Effector memory CD4-positive, alpha-beta T cell (primary cell): ENCODE measurements around the gene ADM2.

Source experiments
- DNase-seq, 3 donors: peaks; one replicate each; pipeline ENCODE4 v3.0.0-alpha.2; 2020
- H3K27ac ChIP-seq: 2 replicates; pipeline ENCODE4 v1.7.0; 2013; ENCODE audit warnings: mild to moderate bottlenecking, low read length, moderate library complexity; ENCODE audit not compliant: insufficient read depth, poor library complexity, severe bottlenecking
- H3K27me3 ChIP-seq: replicated peaks from 2 replicates; pipeline ENCODE4 v1.7.0; 2013; ENCODE audit warnings: mild to moderate bottlenecking, low read length; ENCODE audit not compliant: insufficient read depth, control insufficient read depth, poor library complexity, severe bottlenecking
- H3K36me3 ChIP-seq: 2 replicates; pipeline ENCODE4 v1.7.0; 2013; ENCODE audit warnings: mild to moderate bottlenecking, low read length, moderate library complexity; ENCODE audit not compliant: control insufficient read depth, insufficient read depth
- H3K4me1 ChIP-seq: 2 replicates; pipeline ENCODE4 v1.7.0; 2013; ENCODE audit warnings: low read length, mild to moderate bottlenecking; ENCODE audit not compliant: control insufficient read depth, insufficient read depth, poor library complexity, severe bottlenecking
- H3K4me3 ChIP-seq: 2 replicates; pipeline ENCODE4 v1.7.0; 2013; ENCODE audit warnings: low read length, low read depth, mild to moderate bottlenecking; ENCODE audit not compliant: insufficient read depth, poor library complexity, severe bottlenecking
- H3K9me3 ChIP-seq: 2 replicates; pipeline ENCODE4 v1.7.0; 2013; ENCODE audit warnings: mild to moderate bottlenecking, low read length, moderate library complexity; ENCODE audit not compliant: control insufficient read depth

The ADM2 gene

DNA sequence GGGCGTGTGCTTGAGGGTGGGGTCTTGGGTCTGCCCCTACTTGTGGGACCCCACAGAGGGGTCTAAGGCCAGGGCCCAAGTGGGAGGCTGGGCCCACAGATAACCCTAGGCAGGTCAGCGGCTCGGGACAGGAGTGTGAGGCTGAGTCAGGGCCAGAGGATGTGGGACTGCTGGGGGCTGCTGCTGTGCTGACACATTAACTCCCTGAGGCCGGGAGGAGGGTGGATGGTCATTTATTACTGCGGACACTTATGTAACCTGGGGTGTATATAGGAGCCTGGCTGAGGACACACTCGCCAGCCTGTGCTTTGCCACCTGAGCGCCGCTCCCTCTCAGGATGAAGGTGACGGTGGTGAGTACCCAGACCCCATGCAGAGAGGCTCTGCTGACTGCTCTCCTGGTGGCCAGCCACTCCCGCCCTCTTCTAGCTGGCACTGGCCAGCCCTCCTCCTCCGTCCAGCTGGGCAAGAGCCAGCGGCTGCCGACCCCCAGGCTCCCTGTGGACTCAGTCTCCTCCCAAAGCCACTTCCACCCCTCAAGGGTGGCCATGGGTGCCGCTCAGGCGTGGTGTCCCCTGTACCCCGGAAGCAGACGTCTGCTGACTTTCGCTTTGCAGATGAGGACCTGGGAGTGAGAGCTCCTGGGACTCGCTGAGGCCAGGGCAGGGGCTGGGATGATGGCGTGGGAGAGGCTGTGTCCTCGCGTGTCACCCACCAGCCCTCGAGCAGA is 5.4 kb downstream of the ADM2 start, which contains the start of gene MIOX:
MIOX (plus strand) TSS at position 299 of the 729 bp plus-strand sequence; CDS start at position 338, 39 bp downstream.
- H3K4me1 ChIP-seq = peaks cover 14% of the 10 kb centered on the region
- no peak within 1 kb of the TSS for H3K4me3 ChIP-seq
- H3K9me3 ChIP-seq = no peaks in the 10 kb centered on the region
- H3K27me3 ChIP-seq = no peaks in the 10 kb centered on the region
- no peak for DNase-seq
- H3K36me3 ChIP-seq = no peaks in the 10 kb centered on the region
- no peak within 1 kb of the TSS for H3K27ac ChIP-seq

DNA sequence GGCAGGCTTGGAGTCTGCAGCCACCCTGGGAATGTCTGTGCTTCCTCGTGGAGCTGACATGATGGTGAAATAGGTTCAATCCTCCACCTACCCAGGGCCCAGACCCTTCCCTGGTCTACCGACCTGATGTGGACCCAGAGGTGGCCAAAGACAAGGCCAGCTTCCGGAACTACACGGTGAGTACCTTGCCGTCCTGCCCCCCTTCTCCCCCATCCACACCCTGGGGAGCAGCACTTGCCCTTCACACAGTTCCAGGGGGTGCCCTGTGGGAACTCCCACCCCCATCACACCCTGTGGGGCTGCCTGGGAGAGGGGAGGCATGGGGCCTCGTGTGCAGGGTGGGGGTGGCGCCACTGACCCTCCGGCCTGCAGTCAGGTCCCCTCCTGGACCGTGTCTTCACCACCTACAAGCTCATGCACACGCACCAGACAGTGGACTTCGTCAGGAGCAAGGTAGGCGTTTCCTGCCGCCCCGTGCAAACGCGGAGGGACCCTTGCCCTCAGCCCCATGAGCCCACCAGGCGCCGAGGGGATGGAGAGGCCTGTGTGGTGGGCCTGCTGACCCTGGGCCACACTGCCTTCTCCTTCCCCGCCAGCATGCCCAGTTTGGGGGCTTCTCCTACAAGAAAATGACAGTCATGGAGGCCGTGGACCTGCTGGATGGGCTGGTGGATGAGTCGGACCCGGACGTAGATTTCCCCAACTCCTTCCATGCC is 6.1 kb downstream of the ADM2 start:
- no peak for DNase-seq
- H3K9me3 ChIP-seq = no peaks in the 10 kb centered on the region
- H3K4me1 ChIP-seq = peaks cover 6% of the 10 kb centered on the region
- no peaks in the 10 kb centered on the region for H3K36me3 ChIP-seq
- H3K27ac ChIP-seq = no peak overlapping the region
- no peak overlapping the region for H3K4me3 ChIP-seq
- no peaks in the 10 kb centered on the region for H3K27me3 ChIP-seq

DNA sequence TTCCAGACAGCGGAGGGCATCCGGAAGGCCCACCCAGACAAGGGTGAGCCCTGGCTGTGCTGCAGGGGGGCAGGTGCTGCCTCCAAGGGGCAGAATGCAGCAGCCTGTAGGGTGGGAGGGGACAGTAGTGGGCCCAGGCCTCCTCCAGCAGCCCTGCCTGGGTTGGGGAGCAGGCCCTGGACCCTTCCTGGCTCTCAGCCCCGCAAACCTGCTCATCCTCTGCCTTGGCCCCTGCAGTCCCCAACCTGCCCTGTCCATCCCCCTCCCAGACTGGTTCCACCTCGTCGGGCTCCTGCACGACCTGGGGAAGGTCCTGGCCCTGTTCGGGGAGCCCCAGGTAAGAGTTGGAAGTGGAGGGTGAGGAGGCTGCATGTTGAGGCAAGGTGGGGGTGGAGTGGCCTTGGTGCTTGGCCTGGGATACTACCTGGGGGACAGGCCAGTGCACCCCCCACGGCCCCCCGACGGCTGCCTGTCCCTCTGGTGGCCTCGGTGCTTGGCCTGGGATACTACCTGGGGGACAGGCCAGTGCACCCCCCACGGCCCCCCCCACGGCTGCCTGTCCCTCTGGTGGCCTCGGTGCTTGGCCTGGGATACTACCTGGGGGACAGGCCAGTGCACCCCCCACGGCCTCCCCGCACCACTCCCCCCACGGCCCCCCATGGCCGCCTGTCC is 6.8 kb downstream of the ADM2 start:
- H3K4me3 ChIP-seq = no peak overlapping the region
- H3K4me1 ChIP-seq = peaks cover 5% of the 10 kb centered on the region
- H3K9me3 ChIP-seq = no peaks in the 10 kb centered on the region
- no peak for DNase-seq
- no peaks in the 10 kb centered on the region for H3K36me3 ChIP-seq
- no peaks in the 10 kb centered on the region for H3K27me3 ChIP-seq
- no peak overlapping the region for H3K27ac ChIP-seq

DNA sequence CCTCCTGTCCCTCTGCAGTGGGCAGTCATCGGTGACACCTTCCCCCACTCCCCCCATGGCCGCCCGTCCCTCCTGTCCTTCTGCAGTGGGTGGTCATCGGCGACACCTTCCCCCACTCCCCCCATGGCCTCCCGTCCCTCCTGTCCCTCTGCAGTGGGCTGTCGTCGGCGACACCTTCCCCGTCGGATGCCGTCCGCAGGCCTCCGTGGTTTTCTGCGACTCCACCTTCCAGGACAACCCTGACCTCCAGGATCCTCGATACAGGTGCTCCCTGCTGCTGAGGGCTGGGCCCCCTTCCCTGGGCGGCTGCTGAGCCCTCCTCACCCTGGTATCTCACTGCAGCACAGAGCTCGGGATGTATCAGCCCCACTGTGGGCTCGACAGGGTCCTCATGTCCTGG is 7.5 kb downstream of the ADM2 start:
- Histone ChIP-seq H3K4me3 (no peak overlapping the region), H3K9me3 (no peaks in the 10 kb centered on the region), H3K4me1 (peaks cover 5% of the 10 kb centered on the region), H3K36me3 (no peaks in the 10 kb centered on the region), H3K27me3 (no peaks in the 10 kb centered on the region), H3K27ac (no peak overlapping the region)
- DNase-seq = no peak

DNA sequence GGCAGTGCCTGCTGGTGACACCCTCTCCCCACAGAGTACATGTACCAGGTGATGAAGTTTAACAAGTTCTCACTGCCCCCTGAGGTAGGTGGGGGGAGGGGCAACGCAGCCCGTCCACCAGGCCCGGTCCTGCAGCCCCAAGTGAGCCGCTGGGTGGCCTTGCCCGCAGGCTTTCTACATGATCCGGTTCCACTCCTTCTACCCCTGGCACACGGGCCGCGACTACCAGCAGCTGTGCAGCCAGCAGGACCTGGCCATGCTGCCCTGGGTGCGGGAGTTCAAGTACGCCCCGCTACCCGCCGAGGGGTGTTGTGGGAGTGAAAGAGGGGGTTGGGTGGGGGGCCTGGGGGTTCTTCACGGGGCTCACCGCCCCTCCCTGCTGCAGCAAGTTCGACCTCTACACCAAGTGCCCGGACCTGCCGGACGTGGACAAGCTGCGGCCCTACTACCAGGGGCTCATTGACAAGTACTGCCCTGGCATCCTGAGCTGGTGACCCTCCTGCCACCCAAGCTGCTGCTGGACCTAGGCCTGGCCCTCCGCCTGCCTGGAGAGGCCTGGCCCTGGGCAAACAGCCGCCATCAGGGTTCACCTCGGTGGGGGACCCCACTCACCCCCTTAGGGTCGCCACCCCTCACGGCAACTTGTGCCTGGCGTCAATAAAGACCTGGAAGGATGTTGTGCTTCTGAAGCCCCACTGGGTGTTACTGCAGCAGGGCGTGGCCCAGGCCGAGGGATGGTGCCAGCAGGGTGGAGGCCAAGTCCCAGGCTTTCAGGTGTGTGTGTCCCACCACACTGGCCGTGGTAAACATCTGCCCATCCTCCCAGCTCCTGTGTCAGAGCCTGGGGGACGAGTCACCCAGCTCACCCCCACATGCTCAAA is 8.3 kb downstream of the ADM2 start:
- Histone ChIP-seq H3K4me1 (peaks cover 5% of the 10 kb centered on the region), H3K27ac (no peak overlapping the region), H3K27me3 (no peaks in the 10 kb centered on the region), H3K9me3 (no peaks in the 10 kb centered on the region), H3K4me3 (no peak overlapping the region), H3K36me3 (no peaks in the 10 kb centered on the region)
- no peak for DNase-seq

DNA sequence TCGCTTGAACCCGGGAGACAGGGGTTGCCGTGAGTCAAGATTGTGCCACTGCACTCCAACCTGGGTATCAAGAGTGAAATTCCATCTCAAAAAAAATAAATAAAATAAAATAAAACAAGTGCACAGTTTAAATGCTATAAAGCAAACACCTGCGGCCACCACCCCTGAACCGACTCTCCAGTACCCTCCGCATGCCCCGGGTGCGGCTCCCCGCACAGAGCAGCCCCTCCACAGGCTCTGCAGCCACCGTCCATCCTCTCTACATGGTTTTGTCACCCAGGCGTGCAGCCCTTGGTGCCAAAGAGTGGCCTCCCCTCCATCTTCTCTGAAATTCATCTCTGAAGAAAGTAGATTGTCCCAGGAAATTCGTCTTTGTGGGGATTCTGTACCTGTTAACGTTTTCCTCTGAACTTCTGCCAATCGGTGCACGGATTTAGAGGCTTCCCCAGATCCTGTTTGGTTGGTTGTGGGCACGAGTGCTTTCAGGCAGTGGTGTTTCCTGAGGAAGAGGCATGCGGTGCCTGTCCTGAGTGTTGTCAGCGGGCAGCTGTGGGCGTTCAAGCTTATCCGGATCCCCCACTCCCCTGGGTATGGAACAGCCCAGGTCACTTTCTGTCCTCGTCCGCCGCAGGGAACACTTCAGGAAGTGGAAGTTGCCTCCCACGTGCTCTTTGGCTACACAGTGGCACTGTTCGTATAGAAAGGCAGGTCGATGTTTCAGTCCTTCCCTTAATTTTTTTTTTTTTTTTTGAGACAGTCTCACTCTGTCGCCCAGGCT is 9.4 kb downstream of the ADM2 start:
- Histone ChIP-seq H3K36me3 (no peaks in the 10 kb centered on the region), H3K27ac (no peak overlapping the region), H3K4me3 (no peak overlapping the region), H3K27me3 (no peaks in the 10 kb centered on the region), H3K4me1 (peaks cover 5% of the 10 kb centered on the region), H3K9me3 (no peaks in the 10 kb centered on the region)
- no peak for DNase-seq

DNA sequence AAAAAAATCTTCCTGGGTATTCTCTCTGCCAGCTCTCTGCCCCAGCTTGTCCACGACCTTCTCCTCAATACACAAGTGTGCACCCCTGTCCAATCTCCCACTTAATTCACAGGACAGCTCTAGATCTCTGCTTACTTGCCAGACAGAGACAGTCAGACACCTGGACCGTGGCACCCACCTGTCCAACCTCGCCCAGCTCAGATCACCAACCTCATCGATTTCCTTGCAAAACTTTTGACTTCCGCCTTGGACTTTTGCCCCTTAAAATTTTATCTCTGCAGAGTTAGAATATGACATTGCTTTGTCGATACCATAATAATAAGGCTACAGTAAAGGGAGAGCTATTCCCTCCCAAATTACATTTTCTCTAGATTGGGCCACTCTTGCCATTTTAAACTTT is 15.8 kb downstream of the ADM2 start:
- H3K36me3 ChIP-seq = no peaks in the 10 kb centered on the region
- no peaks in the 10 kb centered on the region for H3K9me3 ChIP-seq
- no peak overlapping the region for H3K27ac ChIP-seq
- DNase-seq = no peak
- H3K27me3 ChIP-seq = no peaks in the 10 kb centered on the region
- H3K4me1 ChIP-seq = no peaks in the 10 kb centered on the region
- no peak overlapping the region for H3K4me3 ChIP-seq

DNA sequence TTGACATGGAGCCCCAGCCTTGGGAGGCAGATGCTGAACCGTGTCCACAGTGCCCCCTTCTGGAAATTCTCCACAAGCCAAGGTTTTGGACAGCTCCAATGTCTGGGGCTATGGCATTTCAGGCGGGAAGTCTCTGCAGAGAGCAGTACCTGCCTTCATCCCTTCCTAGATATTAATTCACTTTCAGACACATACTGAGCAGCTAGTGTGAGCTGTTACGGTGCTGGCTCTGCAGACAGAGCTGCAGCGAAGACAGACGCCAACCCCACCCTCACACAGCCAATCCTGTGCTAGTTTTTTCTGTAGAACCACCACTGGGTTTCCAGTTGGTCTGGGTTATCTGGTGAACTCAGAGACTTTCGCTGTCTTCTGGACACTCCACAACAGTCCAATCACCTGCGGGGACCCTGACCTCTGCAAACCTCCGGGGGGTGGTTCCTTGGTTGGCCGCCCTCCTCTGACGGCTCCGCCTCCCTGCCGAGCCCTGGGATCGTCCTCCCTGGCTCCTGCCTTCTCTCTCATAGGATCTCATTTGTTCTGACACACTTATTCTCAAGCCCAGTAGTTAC is 17.1 kb downstream of the ADM2 start:
- peaks cover 13% of the 10 kb centered on the region for H3K36me3 ChIP-seq
- no peaks in the 10 kb centered on the region for H3K4me1 ChIP-seq
- no peak overlapping the region for H3K4me3 ChIP-seq
- H3K9me3 ChIP-seq = no peaks in the 10 kb centered on the region
- H3K27ac ChIP-seq = no peak overlapping the region
- no peaks in the 10 kb centered on the region for H3K27me3 ChIP-seq
- peak; percentile 23 to 50 (median 29) for DNase-seq

DNA sequence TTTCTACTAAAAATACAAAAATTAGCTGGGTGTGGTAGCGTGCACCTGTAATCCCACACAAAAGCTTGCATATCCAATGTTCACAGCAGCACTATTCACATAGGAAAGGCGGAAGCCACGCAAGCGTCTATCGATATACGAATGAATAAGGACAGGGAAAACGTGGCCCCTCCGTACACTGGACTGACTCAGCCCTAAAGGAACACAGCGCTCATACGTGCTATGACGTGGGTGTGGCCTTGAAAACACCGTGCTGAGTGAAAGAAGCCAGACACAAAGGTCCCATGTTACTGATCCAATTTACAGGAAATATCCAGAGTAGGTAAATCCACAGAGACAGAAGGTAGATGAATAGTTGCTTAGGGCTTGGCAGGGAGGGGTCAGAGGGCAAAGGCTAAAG is 19.1 kb downstream of the ADM2 start:
- Histone ChIP-seq H3K4me1 (peaks cover 4% of the 10 kb centered on the region), H3K36me3 (peaks cover 24% of the 10 kb centered on the region), H3K27me3 (no peaks in the 10 kb centered on the region), H3K27ac (no peak overlapping the region), H3K9me3 (no peaks in the 10 kb centered on the region), H3K4me3 (no peak overlapping the region)
- no peak for DNase-seq
